NCI-H82 (cell line): Measurements from ENCODE around the gene DALRD3.

ENCODE experiments used
- DNase-seq: peaks from one replicate; lab custom pipeline; 2025; lab: John Stamatoyannopoulos, UW

The DALRD3 gene

GRCh38 chr3:49017971-49018706 is at the start of gene DALRD3:
DALRD3 (minus strand) TSS chr3:49018580; CDS start chr3:49018564, 16 bp downstream.
- DNase-seq = peak; percentile 81

GRCh38 chr3:49058011-49058410 is 39.6 kb upstream of the DALRD3 start:
- no peak for DNase-seq

- DNase-seq = no peak
Measured at GRCh38 chr3:49057268-49057667, 38.9 kb upstream of the DALRD3 start.

GRCh38 chr3:49054344-49054862 is 36.0 kb upstream of the DALRD3 start:
- DNase-seq = no peak

- no peak for DNase-seq
Measured at GRCh38 chr3:49053543-49053942, 35.2 kb upstream of the DALRD3 start.

GRCh38 chr3:49035281-49035680 is 16.9 kb upstream of the DALRD3 start:
- DNase-seq = no peak

GRCh38 chr3:49034650-49035049 is 16.3 kb upstream of the DALRD3 start:
- DNase-seq = no peak

- DNase-seq = no peak
Measured at GRCh38 chr3:49032646-49033304, 14.4 kb upstream of the DALRD3 start.

- no peak for DNase-seq
Measured at GRCh38 chr3:49030321-49030720, 11.9 kb upstream of the DALRD3 start.

- no peak for DNase-seq
Measured at GRCh38 chr3:49029563-49029884, 11.1 kb upstream of the DALRD3 start.

- DNase-seq = peak; percentile 94
Measured at GRCh38 chr3:49028673-49029562, 10.5 kb upstream of the DALRD3 start, which contains the start of gene IMPDH2. IMPDH2 (minus strand) TSS chr3:49029398; CDS start chr3:49029350, 48 bp downstream.

GRCh38 chr3:49028298-49028672 is 9.9 kb upstream of the DALRD3 start:
- DNase-seq = no peak

GRCh38 chr3:49027634-49028033 is 9.3 kb upstream of the DALRD3 start:
- no peak for DNase-seq

- no peak for DNase-seq
Measured at GRCh38 chr3:49026536-49026935, 8.2 kb upstream of the DALRD3 start.

- DNase-seq = no peak
Measured at GRCh38 chr3:49025793-49026520, 7.6 kb upstream of the DALRD3 start.

GRCh38 chr3:49025005-49025792 is 6.8 kb upstream of the DALRD3 start:
- no peak for DNase-seq

- DNase-seq = no peak
Measured at GRCh38 chr3:49024449-49024848, 6.1 kb upstream of the DALRD3 start.

GRCh38 chr3:49023775-49024174 is 5.4 kb upstream of the DALRD3 start:
- no peak for DNase-seq

- DNase-seq = peak; percentile 60
Measured at GRCh38 chr3:49022688-49023171, 4.3 kb upstream of the DALRD3 start.

GRCh38 chr3:49021813-49022687 is 3.7 kb upstream of the DALRD3 start, which contains the start of gene NDUFAF3:
NDUFAF3 (plus strand) TSS chr3:49022121; CDS start chr3:49022145, 24 bp downstream.
- DNase-seq = peak; percentile 92
